Measurements from ENCODE around the gene CSRNP3.

The CSRNP3 gene

DNA sequence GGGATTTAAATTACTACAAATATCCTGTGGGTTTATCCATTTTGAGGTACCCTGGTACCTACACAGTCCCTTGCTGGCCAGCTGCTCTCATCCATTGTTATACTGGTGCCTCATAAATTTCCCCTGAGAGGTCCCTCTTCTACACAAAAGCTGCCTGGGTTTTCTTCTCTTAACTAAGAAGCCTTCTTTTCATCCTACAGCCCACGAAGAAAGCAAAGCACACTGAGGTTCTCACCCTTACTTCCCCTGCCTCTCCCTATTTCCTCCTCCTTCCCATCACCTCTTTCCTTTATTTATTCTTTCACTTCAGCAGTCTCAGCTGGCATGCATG lies 154.9 kb downstream of the CSRNP3 start (continued):
- TF ChIP-seq ZNF677 (tag by site-specific recombination; IDR thresholded peaks at IDR 0.05) (no peak), ZNF221 (tag by site-specific recombination; IDR thresholded peaks at IDR 0.05; ENCODE audit: borderline replicate concordance) (no peak), ZSCAN30 (tag by site-specific recombination; IDR thresholded peaks at IDR 0.05) (no peak)

DNA sequence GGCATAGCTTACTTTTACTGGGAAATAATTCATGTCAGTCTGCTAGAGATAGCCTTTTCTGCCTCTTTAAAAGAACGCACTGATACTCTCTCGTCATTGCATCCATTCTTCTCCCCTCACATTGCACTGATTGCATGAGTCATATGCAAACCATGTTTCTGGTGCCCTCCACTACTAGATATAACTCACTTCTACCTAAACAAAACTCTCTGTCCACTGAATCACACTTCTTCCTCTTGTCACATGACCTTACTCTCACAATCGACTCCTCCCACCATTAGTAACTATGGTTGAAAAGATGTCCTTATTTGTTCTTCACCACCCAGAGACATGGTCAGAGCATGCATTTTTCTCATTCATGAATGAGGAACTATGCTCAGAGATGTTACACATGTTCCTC lies 158.0 kb downstream of the CSRNP3 start:
- no peak for TF ChIP-seq ZNF549 (tag by site-specific recombination; IDR thresholded peaks at IDR 0.05)
- no peak for TF ChIP-seq ZNF626 (tag by site-specific recombination; IDR thresholded peaks at IDR 0.05)
- TF ChIP-seq ZNF23 (tag by site-specific recombination; IDR thresholded peaks at IDR 0.05; ENCODE audit: borderline replicate concordance): no peak
- TF ChIP-seq ZBTB20 (tag by site-specific recombination; IDR thresholded peaks at IDR 0.05): peak; percentile 52; the same call in 1 of the 2 replicates

DNA sequence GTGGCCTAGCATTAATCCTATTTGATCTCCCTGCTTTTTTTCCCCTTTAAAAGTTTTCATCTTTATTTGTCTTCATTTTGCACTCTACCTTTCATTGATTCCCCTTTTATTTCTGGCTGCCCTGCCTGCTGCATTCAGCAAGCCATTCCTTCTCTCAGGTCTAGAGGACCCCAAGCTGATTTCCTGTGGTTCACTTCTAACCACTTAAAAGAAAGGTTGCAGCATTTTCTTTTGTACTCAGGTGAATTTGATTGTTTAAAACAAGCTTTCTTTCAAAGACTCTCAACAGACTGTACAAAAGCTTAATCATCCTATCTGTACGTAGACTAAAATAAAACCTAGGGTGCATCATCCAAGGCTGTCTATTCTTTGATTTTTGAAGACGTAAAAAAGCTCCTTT lies 160.3 kb downstream of the CSRNP3 start:
- Histone ChIP-seq H3K4me3 (ENCODE audit: low read depth, low read length) (no peak overlapping the region), H3K36me3 (ENCODE audit: control insufficient read depth in 2 of 2, insufficient read depth in 1 of 2, low read length in 2 of 2) (no peaks in the 10 kb centered on the region), H3K27ac (ENCODE audit: extremely low read depth, low read depth, low read length) (no peak overlapping the region), H3K9me3 (ENCODE audit: control insufficient read depth, insufficient read depth, low read depth, low read length) (no peaks in the 10 kb centered on the region), H3K4me1 (ENCODE audit: control insufficient read depth, insufficient read depth, low read length) (peaks cover 9% of the 10 kb centered on the region)
- ChIA-PET POLR2A (no interaction called here), CTCF (no interaction called here)
- TF ChIP-seq, protein P1, sequence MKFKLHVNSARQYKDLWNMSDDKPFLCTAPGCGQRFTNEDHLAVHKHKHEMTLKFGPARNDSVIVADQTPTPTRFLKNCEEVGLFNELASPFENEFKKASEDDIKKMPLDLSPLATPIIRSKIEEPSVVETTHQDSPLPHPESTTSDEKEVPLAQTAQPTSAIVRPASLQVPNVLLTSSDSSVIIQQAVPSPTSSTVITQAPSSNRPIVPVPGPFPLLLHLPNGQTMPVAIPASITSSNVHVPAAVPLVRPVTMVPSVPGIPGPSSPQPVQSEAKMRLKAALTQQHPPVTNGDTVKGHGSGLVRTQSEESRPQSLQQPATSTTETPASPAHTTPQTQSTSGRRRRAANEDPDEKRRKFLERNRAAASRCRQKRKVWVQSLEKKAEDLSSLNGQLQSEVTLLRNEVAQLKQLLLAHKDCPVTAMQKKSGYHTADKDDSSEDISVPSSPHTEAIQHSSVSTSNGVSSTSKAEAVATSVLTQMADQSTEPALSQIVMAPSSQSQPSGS (tag by site-specific recombination; IDR thresholded peaks at IDR 0.05; ENCODE audit: low read depth): no peak
- TF ChIP-seq ZNF324 (tag by site-specific recombination; IDR thresholded peaks at IDR 0.05): no peak
- TF ChIP-seq KLF7 (tag by site-specific recombination; IDR thresholded peaks at IDR 0.05; ENCODE audit: borderline replicate concordance): no peak
- TF ChIP-seq, protein P2, sequence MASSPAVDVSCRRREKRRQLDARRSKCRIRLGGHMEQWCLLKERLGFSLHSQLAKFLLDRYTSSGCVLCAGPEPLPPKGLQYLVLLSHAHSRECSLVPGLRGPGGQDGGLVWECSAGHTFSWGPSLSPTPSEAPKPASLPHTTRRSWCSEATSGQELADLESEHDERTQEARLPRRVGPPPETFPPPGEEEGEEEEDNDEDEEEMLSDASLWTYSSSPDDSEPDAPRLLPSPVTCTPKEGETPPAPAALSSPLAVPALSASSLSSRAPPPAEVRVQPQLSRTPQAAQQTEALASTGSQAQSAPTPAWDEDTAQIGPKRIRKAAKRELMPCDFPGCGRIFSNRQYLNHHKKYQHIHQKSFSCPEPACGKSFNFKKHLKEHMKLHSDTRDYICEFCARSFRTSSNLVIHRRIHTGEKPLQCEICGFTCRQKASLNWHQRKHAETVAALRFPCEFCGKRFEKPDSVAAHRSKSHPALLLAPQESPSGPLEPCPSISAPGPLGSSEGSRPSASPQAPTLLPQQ (tag by site-specific recombination; IDR thresholded peaks at IDR 0.05): no peak
- no peak for TF ChIP-seq ZNF561 (tag by site-specific recombination; IDR thresholded peaks at IDR 0.05; ENCODE audit: borderline replicate concordance)
- TF ChIP-seq, protein P3, sequence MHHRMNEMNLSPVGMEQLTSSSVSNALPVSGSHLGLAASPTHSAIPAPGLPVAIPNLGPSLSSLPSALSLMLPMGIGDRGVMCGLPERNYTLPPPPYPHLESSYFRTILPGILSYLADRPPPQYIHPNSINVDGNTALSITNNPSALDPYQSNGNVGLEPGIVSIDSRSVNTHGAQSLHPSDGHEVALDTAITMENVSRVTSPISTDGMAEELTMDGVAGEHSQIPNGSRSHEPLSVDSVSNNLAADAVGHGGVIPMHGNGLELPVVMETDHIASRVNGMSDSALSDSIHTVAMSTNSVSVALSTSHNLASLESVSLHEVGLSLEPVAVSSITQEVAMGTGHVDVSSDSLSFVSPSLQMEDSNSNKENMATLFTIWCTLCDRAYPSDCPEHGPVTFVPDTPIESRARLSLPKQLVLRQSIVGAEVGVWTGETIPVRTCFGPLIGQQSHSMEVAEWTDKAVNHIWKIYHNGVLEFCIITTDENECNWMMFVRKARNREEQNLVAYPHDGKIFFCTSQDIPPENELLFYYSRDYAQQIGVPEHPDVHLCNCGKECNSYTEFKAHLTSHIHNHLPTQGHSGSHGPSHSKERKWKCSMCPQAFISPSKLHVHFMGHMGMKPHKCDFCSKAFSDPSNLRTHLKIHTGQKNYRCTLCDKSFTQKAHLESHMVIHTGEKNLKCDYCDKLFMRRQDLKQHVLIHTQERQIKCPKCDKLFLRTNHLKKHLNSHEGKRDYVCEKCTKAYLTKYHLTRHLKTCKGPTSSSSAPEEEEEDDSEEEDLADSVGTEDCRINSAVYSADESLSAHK (tag by site-specific recombination; IDR thresholded peaks at IDR 0.05): no peak
- no peak for TF ChIP-seq ZNF266 (tag by site-specific recombination; IDR thresholded peaks at IDR 0.05; ENCODE audit: low read depth)
- no peak for TF ChIP-seq ZNF792 (tag by site-specific recombination; IDR thresholded peaks at IDR 0.05)
- no peak for TF ChIP-seq ZBTB21 (tag by site-specific recombination; IDR thresholded peaks at IDR 0.05)
- no peak for TF ChIP-seq ZNF10 (tag by site-specific recombination; IDR thresholded peaks at IDR 0.05)
- no peak for TF ChIP-seq BCL11A (tag by site-specific recombination; IDR thresholded peaks at IDR 0.05; ENCODE audit: low read depth)
- TF ChIP-seq ZNF16 (tag by site-specific recombination; IDR thresholded peaks at IDR 0.05; ENCODE audit: low read depth): no peak
- TF ChIP-seq MYNN (tag by site-specific recombination; IDR thresholded peaks at IDR 0.05; ENCODE audit: borderline replicate concordance): no peak
- TF ChIP-seq ZNF391 (tag by site-specific recombination; IDR thresholded peaks at IDR 0.05; ENCODE audit: borderline replicate concordance, low read depth): no peak
- TF ChIP-seq ZNF514 (tag by site-specific recombination; IDR thresholded peaks at IDR 0.05): no peak
- TF ChIP-seq ZBTB17 (tag by site-specific recombination; IDR thresholded peaks at IDR 0.05): no peak
- TF ChIP-seq, protein P4, sequence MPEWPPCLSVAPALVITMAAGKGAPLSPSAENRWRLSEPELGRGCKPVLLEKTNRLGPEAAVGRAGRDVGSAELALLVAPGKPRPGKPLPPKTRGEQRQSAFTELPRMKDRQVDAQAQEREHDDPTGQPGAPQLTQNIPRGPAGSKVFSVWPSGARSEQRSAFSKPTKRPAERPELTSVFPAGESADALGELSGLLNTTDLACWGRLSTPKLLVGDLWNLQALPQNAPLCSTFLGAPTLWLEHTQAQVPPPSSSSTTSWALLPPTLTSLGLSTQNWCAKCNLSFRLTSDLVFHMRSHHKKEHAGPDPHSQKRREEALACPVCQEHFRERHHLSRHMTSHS (tag by site-specific recombination; IDR thresholded peaks at IDR 0.05): no peak

More for the DNA sequence above, 158.0 kb downstream of the CSRNP3 start:
- Histone ChIP-seq H3K27ac (ENCODE audit: extremely low read depth, low read depth, low read length) (no peak overlapping the region), H3K4me1 (ENCODE audit: control insufficient read depth, insufficient read depth, low read length) (peaks cover 2% of the 10 kb centered on the region; the same call in 1 of the 2 replicates), H3K4me3 (ENCODE audit: low read depth, low read length) (no peak overlapping the region), H3K9me3 (ENCODE audit: control insufficient read depth, insufficient read depth, low read depth, low read length) (no peaks in the 10 kb centered on the region), H3K36me3 (ENCODE audit: control insufficient read depth in 2 of 2, insufficient read depth in 1 of 2, low read length in 2 of 2) (no peaks in the 10 kb centered on the region)
- ChIA-PET CTCF (interaction anchor here (1.1 to 1.4 kb wide), 2 partner anchors 71 to 152 kb away, joined by 3 to 4 read pairs; no protein-coding TSS in a partner anchor), POLR2A (no interaction called here)
